A204.1 (cell line): Measurements from ENCODE around the gene SUN3.

Experiments used
- FAIRE-seq: peaks from 2 replicates; lab custom pipeline; 2012; peaks lifted over from hg19 to GRCh38; lab: Jason Lieb, UNC

The SUN3 gene

GRCh38 chr7:48028938-48029337 lies at the start of gene SUN3:
SUN3 (minus strand) TSS chr7:48029107; CDS start chr7:48028938, 169 bp downstream.
- no peak for FAIRE-seq

GRCh38 chr7:48078470-48078869 lies 49.6 kb upstream of the SUN3 start:
- no peak for FAIRE-seq

- FAIRE-seq: no peak
Observed at GRCh38 chr7:48077423-48077822, 48.5 kb upstream of the SUN3 start.

GRCh38 chr7:48074204-48074654 lies 45.3 kb upstream of the SUN3 start:
- FAIRE-seq: no peak

GRCh38 chr7:48067475-48067874 lies 38.6 kb upstream of the SUN3 start:
- FAIRE-seq: no peak

- no peak for FAIRE-seq
Observed at GRCh38 chr7:48063985-48064384, 35.1 kb upstream of the SUN3 start.

GRCh38 chr7:48059706-48060105 lies 30.8 kb upstream of the SUN3 start:
- FAIRE-seq: no peak

- FAIRE-seq: no peak
Observed at GRCh38 chr7:48058990-48059389, 30.1 kb upstream of the SUN3 start.

- no peak for FAIRE-seq
Observed at GRCh38 chr7:48053736-48054135, 24.8 kb upstream of the SUN3 start.

- no peak for FAIRE-seq
Observed at GRCh38 chr7:48052748-48053147, 23.8 kb upstream of the SUN3 start.

- no peak for FAIRE-seq
Observed at GRCh38 chr7:48049850-48050249, 20.9 kb upstream of the SUN3 start.

- no peak for FAIRE-seq
Observed at GRCh38 chr7:48048113-48048512, 19.2 kb upstream of the SUN3 start.

GRCh38 chr7:48046458-48046857 lies 17.6 kb upstream of the SUN3 start:
- no peak for FAIRE-seq

- FAIRE-seq: no peak
Observed at GRCh38 chr7:48045195-48045765, 16.4 kb upstream of the SUN3 start.

GRCh38 chr7:48042636-48043035 lies 13.7 kb upstream of the SUN3 start:
- FAIRE-seq: no peak

GRCh38 chr7:48042216-48042615 lies 13.3 kb upstream of the SUN3 start:
- FAIRE-seq: no peak

GRCh38 chr7:48041653-48041970 lies 12.7 kb upstream of the SUN3 start:
- FAIRE-seq: no peak

GRCh38 chr7:48040944-48041652 lies 12.2 kb upstream of the SUN3 start:
- no peak for FAIRE-seq

GRCh38 chr7:48038815-48039506 lies 10.1 kb upstream of the SUN3 start:
- FAIRE-seq: no peak

GRCh38 chr7:48035967-48036478 lies 7.1 kb upstream of the SUN3 start:
- FAIRE-seq: no peak

GRCh38 chr7:48035301-48035966 lies 6.5 kb upstream of the SUN3 start, which contains the start of gene C7orf57:
C7orf57 (plus strand) TSS chr7:48035543; CDS start chr7:48036309, 766 bp downstream.
- FAIRE-seq: no peak

GRCh38 chr7:48033922-48034321 lies 5.0 kb upstream of the SUN3 start:
- no peak for FAIRE-seq

GRCh38 chr7:48031111-48031510 lies 2.2 kb upstream of the SUN3 start:
- no peak for FAIRE-seq
